GM18861 (cell line): ENCODE results near the gene TFB2M.
A peak's percentile ranks its signal among the peaks of the same experiment; 100 is the strongest.

Experiments
- ATAC-seq: cut with Tn5 transposase; IDR thresholded peaks from one replicate; pipeline ENCODE4 v1.9.1; 2021; ENCODE audit not compliant: unreplicated experiment

TFB2M gene

DNA sequence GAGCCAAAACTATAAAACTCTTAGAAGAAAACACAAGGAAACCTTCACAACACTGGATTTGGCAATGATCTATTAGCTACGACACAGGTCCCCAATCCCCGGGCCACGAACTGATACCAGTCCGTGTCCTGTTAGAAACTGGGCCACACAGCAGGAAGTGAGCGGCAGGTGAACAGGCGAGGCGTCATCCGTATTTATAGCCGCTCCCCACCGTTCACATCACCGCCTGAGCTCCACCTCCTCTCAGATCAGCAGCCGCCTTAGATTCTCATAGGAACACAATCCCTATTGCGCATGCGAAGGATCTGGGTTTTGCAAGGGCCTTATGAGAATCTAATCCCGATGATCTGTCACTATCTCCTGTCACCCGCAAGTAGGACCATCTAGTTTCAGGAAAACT lies 11.9 kb downstream of the TFB2M start:
- no peak for ATAC-seq

DNA sequence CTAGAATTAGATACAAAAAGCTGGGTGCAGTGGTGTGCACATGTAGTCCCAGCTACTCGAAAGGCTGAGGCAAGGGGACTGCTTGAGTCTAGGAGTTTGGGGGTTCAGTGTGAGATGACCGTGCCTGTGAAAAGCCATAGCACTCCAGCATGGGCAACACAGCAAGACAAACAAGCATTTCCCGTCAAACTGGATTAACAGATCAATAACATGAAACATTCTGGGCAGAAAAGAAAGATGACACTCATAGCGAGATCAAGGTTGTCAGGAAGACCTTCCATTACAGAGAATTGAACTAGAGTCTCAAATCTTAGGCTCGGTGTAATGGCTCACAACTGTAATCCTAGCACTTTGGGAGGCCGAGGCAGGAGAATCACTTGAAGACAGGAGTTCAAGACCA lies 14.0 kb downstream of the TFB2M start:
- ATAC-seq: no peak

- no peak for ATAC-seq
Measured at GRCh38 chr1:246550402-246550801, 15.7 kb downstream of the TFB2M start.

GRCh38 chr1:246549665-246550064 lies 16.4 kb downstream of the TFB2M start:
- no peak for ATAC-seq

- no peak for ATAC-seq
Measured at GRCh38 chr1:246544001-246544400, 22.1 kb downstream of the TFB2M start.

DNA sequence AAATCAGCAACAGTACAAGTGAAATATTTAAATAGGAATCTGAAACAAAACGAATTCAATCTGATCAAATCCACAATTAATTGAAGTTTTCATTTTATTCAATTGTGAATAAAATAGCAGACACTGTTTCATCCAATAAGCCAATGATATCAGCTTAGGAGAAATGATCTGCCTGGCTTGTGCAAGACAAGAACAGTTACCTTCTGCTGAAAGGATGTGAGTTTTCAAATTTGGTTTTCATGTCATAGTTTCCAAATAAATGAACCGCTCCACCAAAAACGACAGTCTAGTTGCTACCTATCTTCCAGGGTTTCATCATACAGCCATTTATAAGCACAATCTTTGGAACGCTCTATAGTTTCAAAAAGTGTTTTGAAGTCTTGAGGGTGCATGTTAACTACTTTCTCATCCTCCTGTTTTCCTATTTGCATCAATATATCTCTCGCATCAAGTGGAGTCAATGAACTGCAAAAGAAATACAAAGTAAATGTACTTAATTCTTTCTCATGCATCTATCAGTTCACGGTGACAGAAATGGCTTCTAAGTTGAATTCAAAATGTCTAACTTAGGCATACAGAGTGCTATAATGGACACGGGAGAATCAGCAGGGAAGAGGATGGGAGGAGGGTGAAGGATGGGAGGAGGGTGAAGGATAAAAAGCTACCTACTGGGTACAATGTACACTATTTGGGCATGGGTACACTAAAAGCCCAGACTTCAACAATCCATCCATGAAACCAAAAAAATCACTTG lies 25.1 kb downstream of the TFB2M start:
- no peak for ATAC-seq

DNA sequence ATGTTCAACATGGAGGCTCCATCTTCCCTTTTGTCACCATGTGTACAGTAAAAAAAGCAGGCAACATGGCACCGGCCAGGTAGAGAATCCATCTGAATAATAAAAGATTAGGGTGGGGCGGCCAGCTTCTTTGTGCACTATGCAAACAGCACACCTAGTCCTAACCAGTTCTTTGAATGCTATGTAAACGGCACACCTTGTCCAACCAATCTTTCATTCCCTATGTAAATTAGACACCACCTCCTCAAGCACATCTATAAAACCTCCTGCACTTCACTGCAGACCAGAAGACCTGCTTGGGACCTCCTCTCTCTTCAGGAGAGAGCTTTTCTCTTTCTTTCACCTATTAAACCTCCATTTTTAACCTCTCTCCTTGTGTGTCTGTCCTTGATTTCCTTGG lies 28.2 kb downstream of the TFB2M start:
- ATAC-seq: no peak

- ATAC-seq: no peak
Measured at GRCh38 chr1:246537441-246537840, 28.6 kb downstream of the TFB2M start.

DNA sequence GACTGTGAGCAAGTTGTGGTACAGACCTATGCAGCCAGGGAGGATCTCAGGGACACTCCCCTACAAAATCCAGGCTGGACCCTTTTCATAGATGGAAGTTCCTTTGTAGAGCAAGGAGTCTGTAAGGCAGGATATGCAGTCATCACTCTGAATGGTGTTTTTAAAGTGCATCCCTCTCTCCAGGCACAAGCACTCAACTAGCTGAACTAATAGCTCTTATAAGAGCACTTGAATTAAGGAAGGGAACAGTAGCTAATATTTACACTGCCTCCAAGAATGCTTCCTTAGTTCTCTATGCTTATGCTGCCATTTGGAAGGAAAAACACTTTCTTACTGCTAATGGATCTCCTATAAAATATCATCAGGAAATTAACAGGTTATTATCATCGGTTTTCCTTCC lies 31.9 kb downstream of the TFB2M start:
- no peak for ATAC-seq

DNA sequence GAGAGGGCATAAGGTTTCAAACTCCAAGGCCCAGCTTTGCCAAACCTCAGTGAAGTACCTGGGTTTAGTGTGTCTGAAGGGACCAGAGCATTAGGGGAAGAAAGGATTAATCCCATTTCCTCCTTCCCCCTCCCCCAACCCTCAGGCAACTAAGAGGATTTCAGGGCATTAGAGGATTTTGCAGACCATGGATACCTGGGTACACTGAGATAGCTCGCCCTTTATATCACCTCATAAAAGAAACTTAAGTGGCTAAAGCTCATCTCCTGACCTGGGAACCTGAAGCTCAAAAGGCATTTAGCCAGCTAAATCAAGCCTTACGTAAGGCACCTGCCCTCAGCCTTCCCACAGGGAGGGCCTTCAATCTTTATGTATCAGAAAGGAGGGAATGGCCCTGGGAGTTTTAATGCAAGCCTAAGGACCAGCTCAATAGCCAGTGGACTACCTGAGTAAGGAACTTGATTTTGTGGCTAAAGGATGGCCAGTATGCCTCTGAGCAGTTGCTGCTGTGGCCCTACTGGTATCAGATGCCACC lies 32.6 kb downstream of the TFB2M start:
- no peak for ATAC-seq

GRCh38 chr1:246532519-246532918 lies 33.5 kb downstream of the TFB2M start:
- ATAC-seq: no peak

- ATAC-seq: no peak
Measured at GRCh38 chr1:246530482-246530881, 35.6 kb downstream of the TFB2M start.

- no peak for ATAC-seq
Measured at GRCh38 chr1:246528933-246529731, 36.9 kb downstream of the TFB2M start.

GRCh38 chr1:246527402-246528088 lies 38.5 kb downstream of the TFB2M start:
- peak; percentile 62 for ATAC-seq

DNA sequence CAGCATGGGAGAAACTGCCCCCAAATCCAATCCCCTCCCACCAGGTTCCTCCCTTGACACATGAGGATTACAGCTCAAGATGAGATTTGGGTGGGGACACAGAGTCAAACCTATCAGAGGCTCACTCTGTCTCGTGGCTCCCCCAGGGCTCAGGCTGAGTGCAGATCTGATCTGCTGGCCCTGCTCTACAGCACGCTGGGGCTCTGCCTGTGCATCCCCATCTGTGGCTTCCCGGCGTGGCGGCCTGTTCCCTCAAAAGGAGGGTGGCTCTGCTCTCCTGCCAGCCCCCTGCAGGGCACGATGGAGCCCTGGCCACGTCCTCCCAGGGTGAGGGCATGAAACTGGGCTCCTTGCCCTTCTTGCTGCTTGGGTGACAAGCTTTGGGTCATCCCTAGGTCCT lies 39.1 kb downstream of the TFB2M start:
- no peak for ATAC-seq

GRCh38 chr1:246526380-246526779 lies 39.7 kb downstream of the TFB2M start:
- ATAC-seq: no peak

DNA sequence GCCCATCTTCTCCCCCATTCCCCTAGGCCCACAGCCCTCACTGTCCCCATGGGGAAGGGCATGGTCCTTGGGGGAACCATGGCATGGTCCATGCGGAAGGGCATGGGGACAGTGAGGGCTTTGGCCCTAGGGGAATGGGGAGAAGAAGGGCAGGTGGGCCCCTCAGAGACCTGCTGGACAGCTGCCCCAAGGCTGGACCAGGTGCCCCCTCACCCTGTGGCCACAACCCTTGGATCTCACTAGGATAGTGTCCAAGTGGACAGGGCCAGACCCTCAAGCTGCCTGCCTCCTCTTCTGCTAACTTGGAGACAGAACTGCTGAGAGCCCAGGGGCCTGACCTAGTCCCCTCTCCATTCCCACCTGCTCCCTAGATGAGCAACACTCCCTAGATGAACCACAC lies 46.5 kb downstream of the TFB2M start:
- no peak for ATAC-seq

DNA sequence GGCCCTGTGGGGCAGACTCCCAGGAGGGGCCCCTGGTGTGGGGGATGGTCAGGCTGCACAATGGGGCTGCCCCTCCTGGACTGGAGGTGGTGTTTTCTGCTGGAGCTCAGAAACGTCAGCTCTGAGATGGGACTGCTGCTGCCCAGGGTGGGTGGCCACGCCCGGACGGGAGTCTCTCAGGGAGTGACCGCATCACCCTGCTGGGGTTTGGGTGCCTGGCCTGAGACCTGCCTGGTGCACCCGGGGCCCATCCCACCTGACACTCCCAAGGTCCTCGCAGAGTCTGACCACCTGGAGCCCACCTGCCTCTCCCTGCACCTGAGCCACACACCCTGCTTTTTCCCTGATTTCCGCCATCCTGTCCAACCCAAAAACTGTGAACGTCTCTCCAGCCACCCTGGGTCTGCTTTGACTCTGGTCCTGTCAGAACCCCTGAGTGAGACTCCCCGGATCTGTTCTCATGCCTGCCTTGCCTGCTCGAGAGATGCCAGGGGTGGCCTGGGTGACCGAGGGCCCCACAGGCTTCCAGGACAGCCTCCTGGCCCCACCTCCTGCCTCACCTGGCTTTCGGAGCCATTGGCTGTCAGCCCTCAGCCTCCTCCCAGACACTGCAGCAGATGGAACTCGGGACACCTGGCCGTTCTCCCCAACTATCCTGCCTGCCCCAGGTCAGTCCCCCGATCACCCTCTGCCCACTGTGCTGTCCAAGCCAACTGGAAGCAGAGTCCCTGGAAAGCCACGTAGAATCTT lies 47.4 kb downstream of the TFB2M start:
- no peak for ATAC-seq

DNA sequence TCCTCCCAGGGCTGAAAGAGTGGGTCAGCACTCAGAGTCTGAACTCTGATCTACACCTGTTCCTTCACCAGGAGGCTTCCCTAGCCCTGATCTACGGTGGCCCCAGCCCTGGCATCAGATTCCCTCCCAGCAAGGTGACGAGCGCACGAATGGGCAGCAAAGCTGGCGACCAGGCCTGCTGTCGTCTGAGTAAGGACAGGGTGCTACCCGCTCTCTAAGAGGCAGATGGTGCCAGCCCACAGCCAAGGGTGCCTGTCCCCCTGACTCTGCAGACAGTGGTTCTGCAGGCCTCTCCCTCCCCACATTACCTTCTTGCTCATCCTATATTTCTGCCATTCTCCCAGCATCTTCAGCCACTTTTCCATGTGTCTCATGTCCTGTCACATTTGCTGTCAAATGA lies 48.7 kb downstream of the TFB2M start:
- no peak for ATAC-seq

GRCh38 chr1:246516126-246516525 lies 49.9 kb downstream of the TFB2M start:
- ATAC-seq: no peak
